Uterus (tissue), 4 donors: ENCODE measurements around the gene ZRANB3. TPM values are rescaled to one million over a fixed set of nuclear protein-coding genes. Genes with fewer than 3 reads are reported as not detected.

ENCODE experiments used
- DNase-seq, 2 donors: peaks; one replicate each; pipeline ENCODE4 v3.0.0-alpha.2; 2019 to 2020
- H3K27ac ChIP-seq, 2 donors: fragments of 200-600 bp; sonication (generic); 1 replicate in 1 of 2; 2 replicates in 1 of 2; pipeline ENCODE4 v1.5.1; 2016 to 2018
- H3K27me3 ChIP-seq, 2 donors: fragments of 200-600 bp; sonication (generic); one replicate each; pipeline ENCODE4 v1.5.1; 2018 to 2019; ENCODE audit warnings: control low read depth in 1 of 2
- H3K36me3 ChIP-seq, 2 donors: fragments of 200-600 bp; sonication (generic); one replicate each; pipeline ENCODE4 v1.5.1; 2019; ENCODE audit warnings: control low read depth in 1 of 2
- H3K4me1 ChIP-seq, 2 donors: fragments of 200-600 bp; sonication (generic); one replicate each; pipeline ENCODE4 v1.5.1; 2018 to 2019; ENCODE audit warnings: control low read depth in 1 of 2
- H3K4me3 ChIP-seq, 2 donors: fragments of 200-600 bp; sonication (generic); 1 replicate in 1 of 2; 2 replicates in 1 of 2; pipeline ENCODE4 v1.5.1; 2018 to 2019; ENCODE audit warnings: mild to moderate bottlenecking in 1 of 2
- H3K9me3 ChIP-seq, 2 donors: fragments of 200-600 bp; sonication (generic); one replicate each; pipeline ENCODE4 v1.5.1; 2019; ENCODE audit warnings: control low read depth in 1 of 2
- CTCF ChIP-seq, 4 experiments: fragments of 200-600 bp in 2 of 4; fragments of 450-650 bp in 2 of 4; sonication (generic) in 2 of 4; IDR thresholded peaks; one replicate each; pipeline ENCODE4 v1.5.1; 2016 to 2019; ENCODE audit warnings: antibody characterized with exemption in 4 of 4, mild to moderate bottlenecking in 2 of 4, moderate library complexity in 1 of 4
- POLR2A ChIP-seq, 2 donors: fragments of 450-650 bp; IDR thresholded peaks; one replicate each; pipeline ENCODE4 v1.6.1; 2016; ENCODE audit warnings: antibody characterized with exemption in 2 of 2, mild to moderate bottlenecking in 1 of 2, moderate library complexity in 1 of 2
- intact Hi-C: fragments of 100-400 bp; cut with DNase I; formaldehyde crosslinking; loops from one replicate; pipeline ENCODE4 v1.15.1; 2023; ENCODE audit warnings: low total_unique reads
- total RNA-seq, 4 donors: library from RNA; depleted of rRNA in 3 of 4; stranded (reverse); fragments of >200 nt in 3 of 4; gene quantifications; one replicate each; pipeline versions ENCODE4 v1.1.0 to v1.2.4, GENCODE V29; 2014 to 2023
- donor health status: DM: yes; HTN: yes; CAD: no.

Gene ZRANB3
- total RNA-seq, 4 donors from 2014 or later = 1.8 to 24.3 (median 5.5) TPM

GRCh38 chr2:135245071-135245470 is 285.9 kb downstream of the ZRANB3 start:
- Histone ChIP-seq H3K27me3 (no peaks in the 10 kb centered on the region), H3K36me3 (no peaks in the 10 kb centered on the region), H3K9me3 (no peaks in the 10 kb centered on the region), H3K4me3 (no peak overlapping the region), H3K27ac (no peak overlapping the region), H3K4me1 (no peaks in the 10 kb centered on the region)
- intact Hi-C loops = no loop called here
- TF ChIP-seq CTCF (IDR thresholded peaks at IDR 0.05) = no peak
- TF ChIP-seq POLR2A (IDR thresholded peaks at IDR 0.05) = no peak
- no peak for DNase-seq

- Histone ChIP-seq H3K9me3 (no peaks in the 10 kb centered on the region), H3K4me3 (no peak overlapping the region), H3K36me3 (no peaks in the 10 kb centered on the region), H3K27me3 (no peaks in the 10 kb centered on the region), H3K4me1 (no peaks in the 10 kb centered on the region), H3K27ac (no peak overlapping the region)
- intact Hi-C loops = no loop called here
- no peak for DNase-seq
- TF ChIP-seq CTCF (IDR thresholded peaks at IDR 0.05) (no peak), POLR2A (IDR thresholded peaks at IDR 0.05) (no peak)
These were observed 292.4 kb downstream of the ZRANB3 start for GRCh38 chr2:135238651-135239050.

- Histone ChIP-seq H3K27ac (no peak overlapping the region), H3K9me3 (no peaks in the 10 kb centered on the region), H3K36me3 (no peaks in the 10 kb centered on the region), H3K27me3 (no peaks in the 10 kb centered on the region), H3K4me1 (peaks cover 0 to 4% of the 10 kb centered on the region in 2 donors), H3K4me3 (no peak overlapping the region)
- TF ChIP-seq CTCF (IDR thresholded peaks at IDR 0.05) = no peak
- TF ChIP-seq POLR2A (IDR thresholded peaks at IDR 0.05) = no peak
- intact Hi-C loops = no loop called here
- DNase-seq = no peak
These were observed 300.9 kb downstream of the ZRANB3 start for GRCh38 chr2:135230150-135230549.

GRCh38 chr2:135227386-135227785 is 303.6 kb downstream of the ZRANB3 start:
- TF ChIP-seq CTCF (IDR thresholded peaks at IDR 0.05) = no peak
- no peak for TF ChIP-seq POLR2A (IDR thresholded peaks at IDR 0.05)
- H3K36me3 ChIP-seq = no peaks in the 10 kb centered on the region
- peaks cover 0 to 4% of the 10 kb centered on the region in 2 donors for H3K4me1 ChIP-seq
- H3K4me3 ChIP-seq = no peak overlapping the region
- H3K27ac ChIP-seq = no peak overlapping the region
- H3K27me3 ChIP-seq = no peaks in the 10 kb centered on the region
- no peak for DNase-seq
- H3K9me3 ChIP-seq = no peaks in the 10 kb centered on the region
- intact Hi-C loops = no loop called here

- Histone ChIP-seq H3K27me3 (no peaks in the 10 kb centered on the region), H3K4me1 (peaks cover 0 to 4% of the 10 kb centered on the region in 2 donors), H3K27ac (no peak overlapping the region), H3K36me3 (no peaks in the 10 kb centered on the region), H3K9me3 (no peaks in the 10 kb centered on the region), H3K4me3 (no peak overlapping the region)
- DNase-seq = no peak
- intact Hi-C loops = no loop called here
- TF ChIP-seq CTCF (IDR thresholded peaks at IDR 0.05) (no peak), POLR2A (IDR thresholded peaks at IDR 0.05) (no peak)
These were observed 304.1 kb downstream of the ZRANB3 start for GRCh38 chr2:135226961-135227360.
